ENCODE data around the gene ATP2A3.

- TF ChIP-seq CTCF (IDR thresholded peaks at IDR 0.05 in 4 of 5, conservative IDR thresholded peaks at IDR 0.05 in 1 of 5) = no peak
- no peak for TF ChIP-seq POLR2A (IDR thresholded peaks at IDR 0.05)
Measured at GRCh38 chr17:3895354-3895753, 68.9 kb downstream of the ATP2A3 start.

Measured in gastrocnemius medialis (tissue), 4 donors.